ENCODE data around the gene KCNK3. TPM values are rescaled to one million over a fixed set of nuclear protein-coding genes. Genes with fewer than 3 reads are reported as not detected.

KCNK3 gene
- polyA plus RNA-seq, 1 donor from 2014 or later, result 12.9 TPM

GRCh38 chr2:26709323-26710110 lies 17.0 kb downstream of the KCNK3 start:
- TF ChIP-seq MXI1 (conservative IDR thresholded peaks at IDR 0.05; ENCODE audit: poor library complexity, severe bottlenecking), result no peak
- TF ChIP-seq EZH2 (IDR thresholded peaks at IDR 0.05; ENCODE audit: borderline replicate concordance, insufficient read depth, low read length, poor library complexity, severe bottlenecking), result no peak
- no peak for TF ChIP-seq POLR2AphosphoS5 (IDR thresholded peaks at IDR 0.05)
- Histone ChIP-seq H3K9ac (ENCODE audit: low read length) (no peak overlapping the region), H3K36me3 (ENCODE audit: insufficient read depth, low read length) (no peaks in the 10 kb centered on the region), H2AFZ (ENCODE audit: low read depth, low read length) (no peak overlapping the region), H3K79me2 (replicated peaks; ENCODE audit: insufficient read depth, low read length) (no peaks in the 10 kb centered on the region), H3K9me3 (ENCODE audit: low read length) (no peaks in the 10 kb centered on the region), H3K27ac (ENCODE audit: low read length) (no peak overlapping the region), H3K9me2 (ENCODE audit: insufficient read depth, low read length) (no peaks in the 10 kb centered on the region), H4K20me1 (ENCODE audit: insufficient read depth) (no peaks in the 10 kb centered on the region), H3F3A (ENCODE audit: insufficient read depth, low read length, poor library complexity, severe bottlenecking) (no peaks in the 10 kb centered on the region), H3K4me2 (ENCODE audit: low read length) (no peak overlapping the region), H3K4me3 (ENCODE audit: low read length) (no peak overlapping the region), H3K27me3 (ENCODE audit: insufficient read depth, low read depth, low read length) (no peaks in the 10 kb centered on the region)

GRCh38 chr2:26710145-26710544 lies 17.6 kb downstream of the KCNK3 start:
- Histone ChIP-seq H2AFZ (ENCODE audit: low read depth, low read length) (no peak overlapping the region), H3F3A (ENCODE audit: insufficient read depth, low read length, poor library complexity, severe bottlenecking) (no peaks in the 10 kb centered on the region), H4K20me1 (ENCODE audit: insufficient read depth) (no peaks in the 10 kb centered on the region), H3K27ac (ENCODE audit: low read length) (no peak overlapping the region), H3K4me3 (ENCODE audit: low read length) (no peak overlapping the region), H3K9me3 (ENCODE audit: low read length) (no peaks in the 10 kb centered on the region), H3K36me3 (ENCODE audit: insufficient read depth, low read length) (no peaks in the 10 kb centered on the region), H3K4me2 (ENCODE audit: low read length) (no peak overlapping the region), H3K9ac (ENCODE audit: low read length) (no peak overlapping the region), H3K79me2 (replicated peaks; ENCODE audit: insufficient read depth, low read length) (no peaks in the 10 kb centered on the region), H3K9me2 (ENCODE audit: insufficient read depth, low read length) (no peaks in the 10 kb centered on the region), H3K27me3 (ENCODE audit: insufficient read depth, low read depth, low read length) (no peaks in the 10 kb centered on the region)
- TF ChIP-seq EP300 (conservative IDR thresholded peaks at IDR 0.05; ENCODE audit: poor library complexity, severe bottlenecking) (no peak), POLR2AphosphoS5 (IDR thresholded peaks at IDR 0.05) (no peak), EZH2 (IDR thresholded peaks at IDR 0.05; ENCODE audit: borderline replicate concordance, insufficient read depth, low read length, poor library complexity, severe bottlenecking) (no peak), CTCF (IDR thresholded peaks at IDR 0.05; ENCODE audit: poor library complexity, severe bottlenecking) (no peak), MXI1 (conservative IDR thresholded peaks at IDR 0.05; ENCODE audit: poor library complexity, severe bottlenecking) (no peak), RAD21 (conservative IDR thresholded peaks at IDR 0.05) (no peak), REST (IDR thresholded peaks at IDR 0.05; ENCODE audit: borderline replicate concordance) (no peak), TAF1 (IDR thresholded peaks at IDR 0.05; ENCODE audit: low read depth) (no peak), SMC3 (conservative IDR thresholded peaks at IDR 0.05; ENCODE audit: poor library complexity) (no peak)
